ENCODE results near the gene MAP3K3. TPM values are rescaled to one million over a fixed set of nuclear protein-coding genes. Genes with fewer than 3 reads are reported as not detected.

The MAP3K3 gene
- total RNA-seq, 1 donor from 2014 or later = 26.2 TPM

DNA sequence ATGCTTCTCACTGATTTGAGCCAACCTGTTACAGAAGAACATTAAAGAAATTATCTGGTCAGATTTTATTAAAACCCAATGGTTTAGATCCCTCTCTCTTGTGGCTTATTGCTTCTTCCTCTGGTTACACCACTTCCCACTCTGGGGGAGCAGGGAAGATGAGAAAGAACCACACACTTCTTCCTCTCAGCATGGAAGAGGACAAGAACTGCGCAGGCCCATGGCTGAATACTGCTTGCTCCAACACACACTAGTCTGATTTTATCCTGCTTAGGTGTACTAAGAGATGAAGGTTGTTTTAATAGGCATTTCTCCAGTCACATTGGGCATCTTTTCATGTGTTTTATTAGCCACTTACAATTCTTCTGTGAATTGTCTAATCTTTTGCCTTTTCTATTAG, 27.6 kb downstream of the MAP3K3 start:
- Mint-ChIP-seq H3K27me3 (no peaks in the 10 kb centered on the region), H3K4me1 (peaks cover 7% of the 10 kb centered on the region), H3K9me3 (no peaks in the 10 kb centered on the region), H3K36me3 (ENCODE audit: low read depth) (peaks cover 43% of the 10 kb centered on the region), H3K4me3 (no peak overlapping the region), H3K27ac (no peak overlapping the region)
- intact Hi-C loops (cut with micrococcal nuclease) = no loop called here
- DNase-seq = no peak

DNA sequence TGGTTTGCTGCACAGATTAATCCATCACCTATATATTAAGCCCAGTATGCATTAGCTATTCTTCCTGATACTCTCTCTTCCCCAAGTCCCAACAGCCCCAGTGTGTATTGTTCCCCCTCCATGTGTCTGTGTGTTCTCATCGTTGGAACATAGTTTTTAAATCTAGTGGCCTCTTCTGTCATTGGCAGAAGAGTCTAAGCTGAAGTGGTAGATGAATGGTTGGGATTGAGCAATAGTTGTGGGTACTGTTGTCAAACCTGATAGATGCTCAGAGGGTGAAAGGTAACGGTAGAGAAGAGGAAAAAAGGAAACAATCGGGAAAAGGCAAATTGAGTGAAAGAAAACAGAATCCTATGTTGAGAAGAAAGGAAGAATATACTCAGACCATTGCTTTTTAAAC, 29.9 kb downstream of the MAP3K3 start:
- H3K36me3 Mint-ChIP-seq (ENCODE audit: low read depth) = peaks cover 33% of the 10 kb centered on the region
- H3K4me1 Mint-ChIP-seq = peaks cover 4% of the 10 kb centered on the region
- no peak overlapping the region for H3K4me3 Mint-ChIP-seq
- intact Hi-C loops (cut with micrococcal nuclease) = no loop called here
- H3K27ac Mint-ChIP-seq = no peak overlapping the region
- no peaks in the 10 kb centered on the region for H3K9me3 Mint-ChIP-seq
- DNase-seq = no peak
- no peaks in the 10 kb centered on the region for H3K27me3 Mint-ChIP-seq

DNA sequence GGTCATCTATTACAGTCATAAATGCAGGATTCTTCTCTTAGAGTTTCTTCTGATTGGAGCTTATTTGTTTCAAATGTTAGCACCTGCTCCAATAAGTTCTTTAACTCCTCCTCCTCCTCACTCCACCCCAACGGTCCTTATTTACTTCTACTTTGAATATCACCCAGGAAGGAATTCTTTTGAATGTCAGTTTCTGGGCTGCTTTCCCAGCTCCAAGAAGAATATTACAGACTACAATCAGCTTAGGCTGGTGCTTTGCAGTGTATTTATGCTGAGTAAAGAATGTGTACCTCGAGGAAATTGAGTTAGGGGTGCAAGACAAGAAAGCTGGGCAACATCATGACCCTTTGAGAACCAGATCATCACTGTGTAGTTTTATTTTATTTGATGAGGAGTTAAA, 30.8 kb downstream of the MAP3K3 start:
- no peak for DNase-seq
- H3K4me1 Mint-ChIP-seq = peaks cover 4% of the 10 kb centered on the region
- H3K9me3 Mint-ChIP-seq = no peaks in the 10 kb centered on the region
- no peak overlapping the region for H3K27ac Mint-ChIP-seq
- H3K36me3 Mint-ChIP-seq (ENCODE audit: low read depth) = peaks cover 32% of the 10 kb centered on the region
- no peak overlapping the region for H3K4me3 Mint-ChIP-seq
- no peaks in the 10 kb centered on the region for H3K27me3 Mint-ChIP-seq
- intact Hi-C loops (cut with micrococcal nuclease) = no loop called here

DNA sequence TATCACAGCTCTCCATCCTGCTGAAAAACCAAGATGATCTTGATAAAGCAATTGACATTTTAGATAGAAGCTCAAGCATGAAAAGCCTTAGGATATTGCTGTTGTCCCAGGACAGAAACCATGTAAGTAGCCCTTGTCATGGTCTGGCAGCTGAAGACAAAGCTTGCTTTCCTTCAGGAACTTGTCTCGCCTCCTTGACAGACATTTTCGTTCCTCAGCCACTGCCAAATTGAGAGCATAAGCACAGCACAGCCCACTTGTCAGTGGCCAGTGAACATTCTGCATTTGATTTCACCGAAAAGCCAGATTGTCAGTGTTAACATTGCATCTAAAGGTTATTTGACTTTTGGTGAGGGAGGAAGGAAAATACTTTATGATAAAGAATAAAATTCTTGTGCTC, 35.6 kb downstream of the MAP3K3 start:
- Mint-ChIP-seq H3K27ac (no peak overlapping the region), H3K9me3 (no peaks in the 10 kb centered on the region), H3K4me3 (no peak overlapping the region), H3K36me3 (ENCODE audit: low read depth) (peaks cover 29% of the 10 kb centered on the region), H3K4me1 (no peaks in the 10 kb centered on the region), H3K27me3 (no peaks in the 10 kb centered on the region)
- DNase-seq = no peak
- intact Hi-C loops (cut with micrococcal nuclease) = no loop called here

DNA sequence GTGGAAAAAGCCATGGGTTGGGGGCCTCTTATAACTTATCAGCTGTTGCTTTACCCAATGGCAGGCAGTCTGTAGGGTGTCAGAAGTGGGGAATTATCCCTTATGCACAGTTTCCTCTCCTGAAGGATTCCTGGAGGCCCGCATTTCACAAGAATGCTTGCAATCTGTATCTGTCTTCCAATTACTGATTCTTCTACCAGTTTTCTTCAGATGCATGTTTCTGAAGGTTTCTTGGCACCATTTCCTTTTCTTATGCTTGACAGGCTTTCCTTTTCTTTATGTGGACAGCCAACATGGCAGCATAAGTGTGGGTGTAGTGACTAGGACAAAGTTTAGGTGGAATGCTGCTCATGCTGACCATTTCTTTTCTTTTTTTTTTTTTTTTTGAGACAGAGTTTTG, 36.1 kb downstream of the MAP3K3 start:
- DNase-seq = no peak
- Mint-ChIP-seq H3K27me3 (no peaks in the 10 kb centered on the region), H3K9me3 (no peaks in the 10 kb centered on the region), H3K27ac (no peak overlapping the region), H3K4me3 (no peak overlapping the region), H3K36me3 (ENCODE audit: low read depth) (peaks cover 25% of the 10 kb centered on the region), H3K4me1 (no peaks in the 10 kb centered on the region)
- intact Hi-C loops (cut with micrococcal nuclease) = no loop called here

DNA sequence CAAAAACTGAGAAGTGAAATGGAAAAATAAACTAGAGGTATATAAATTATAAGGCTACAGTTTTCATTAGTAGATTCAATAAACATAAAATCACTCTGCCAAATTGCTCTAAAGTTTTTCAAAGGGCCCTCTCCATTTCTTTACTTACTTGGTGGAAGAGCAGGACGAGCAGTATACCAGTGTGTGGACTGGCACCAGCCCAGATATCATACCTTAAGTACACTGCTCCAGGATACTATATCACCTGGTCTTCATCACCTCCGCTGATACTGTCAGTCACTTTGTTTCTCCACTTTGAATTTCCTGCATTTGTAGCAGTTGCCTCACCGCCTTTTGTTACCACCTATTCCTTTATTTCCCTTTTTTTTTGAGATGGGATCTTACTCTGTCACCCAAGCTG, 37.6 kb downstream of the MAP3K3 start:
- intact Hi-C loops (cut with micrococcal nuclease) = no loop called here
- H3K4me1 Mint-ChIP-seq = peaks cover 7% of the 10 kb centered on the region
- no peak overlapping the region for H3K4me3 Mint-ChIP-seq
- no peaks in the 10 kb centered on the region for H3K27me3 Mint-ChIP-seq
- DNase-seq = no peak
- H3K9me3 Mint-ChIP-seq = no peaks in the 10 kb centered on the region
- peaks cover 27% of the 10 kb centered on the region for H3K36me3 Mint-ChIP-seq (ENCODE audit: low read depth)
- no peak overlapping the region for H3K27ac Mint-ChIP-seq

DNA sequence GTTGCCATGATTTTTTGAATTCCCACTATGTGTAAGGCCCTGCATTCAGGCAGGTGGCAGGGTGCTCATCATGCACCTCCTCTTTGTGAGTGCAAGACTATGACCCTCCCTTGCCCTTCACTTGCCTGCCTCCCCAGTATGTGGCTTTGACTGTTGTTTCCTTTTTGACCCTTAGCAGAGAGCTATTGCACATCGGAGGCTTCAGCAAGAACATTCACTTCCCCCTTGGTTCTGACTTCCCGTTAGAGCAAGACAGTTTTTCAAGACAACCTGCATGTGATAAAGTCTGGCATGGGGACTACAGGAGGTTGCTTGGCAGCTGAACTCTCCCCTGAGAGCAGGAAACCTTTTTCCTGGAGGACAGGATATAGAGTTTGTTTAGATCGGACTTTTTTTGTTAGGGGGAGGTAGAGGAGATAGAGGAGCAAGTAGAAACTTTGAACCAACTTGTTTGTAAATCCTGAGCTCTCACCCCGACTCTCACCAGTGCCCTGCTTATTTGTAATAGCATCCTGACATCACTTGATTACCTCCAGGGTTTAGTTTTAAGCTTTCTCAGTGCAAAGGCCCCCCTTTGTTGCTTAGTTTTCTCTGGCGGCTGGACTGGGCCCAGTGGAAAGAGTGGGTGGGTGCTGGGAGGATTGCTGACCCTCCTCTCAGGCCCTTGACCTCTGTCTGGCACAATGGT, 43.5 kb downstream of the MAP3K3 start:
- H3K27me3 Mint-ChIP-seq = no peaks in the 10 kb centered on the region
- peak overlapping the region; percentile 32 for H3K27ac Mint-ChIP-seq
- no peak overlapping the region for H3K4me3 Mint-ChIP-seq

DNA sequence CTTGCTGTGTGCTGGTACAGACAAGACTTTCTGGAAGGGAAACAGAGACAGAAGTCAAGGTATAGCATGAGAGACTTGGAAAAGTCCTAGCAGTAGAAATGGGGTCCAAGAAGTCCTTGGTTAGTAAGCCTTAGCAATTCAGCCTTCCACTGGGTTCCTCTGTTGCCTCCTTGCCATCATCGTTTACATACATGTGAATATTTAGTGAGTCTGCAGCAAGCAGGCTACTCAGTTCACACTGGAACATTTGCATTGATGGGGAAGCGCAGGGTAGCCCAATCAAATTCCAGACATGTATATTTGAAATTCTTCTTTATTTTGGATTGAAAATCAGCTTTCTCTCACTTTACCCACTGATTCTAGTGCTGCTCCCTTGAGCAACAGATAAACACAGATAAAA, 50.6 kb downstream of the MAP3K3 start:
- intact Hi-C loops (cut with micrococcal nuclease) = no loop called here
- Mint-ChIP-seq H3K4me1 (peaks cover 4% of the 10 kb centered on the region), H3K4me3 (no peak overlapping the region)

More for the DNA sequence above, 43.5 kb downstream of the MAP3K3 start:
- Mint-ChIP-seq H3K36me3 (ENCODE audit: low read depth) (peaks cover 22% of the 10 kb centered on the region), H3K4me1 (peaks cover 14% of the 10 kb centered on the region), H3K9me3 (no peaks in the 10 kb centered on the region)
- no peak for DNase-seq
- intact Hi-C loops (cut with micrococcal nuclease) = no loop called here

DNA sequence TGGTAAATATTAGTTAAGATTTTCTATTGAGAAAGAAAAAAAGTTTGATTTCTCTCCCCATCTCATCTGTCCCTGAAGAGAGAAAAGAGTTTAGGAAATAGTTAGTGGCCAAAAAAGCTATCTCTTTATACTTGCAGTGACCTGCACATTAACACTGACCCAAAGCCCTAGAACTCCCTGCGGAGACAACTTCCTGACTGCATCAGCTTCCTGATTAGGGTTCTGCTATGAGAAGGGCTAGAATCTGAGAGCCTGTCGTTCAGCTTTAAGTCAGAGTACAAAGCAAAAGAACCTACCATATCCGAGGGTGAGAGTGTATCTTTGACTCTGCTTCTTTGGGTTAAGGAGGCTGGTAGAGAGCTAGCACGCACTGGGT, 53.0 kb downstream of the MAP3K3 start:
- H3K4me3 Mint-ChIP-seq = no peak overlapping the region
- H3K27me3 Mint-ChIP-seq = no peaks in the 10 kb centered on the region
- H3K4me1 Mint-ChIP-seq = peaks cover 6% of the 10 kb centered on the region
- no peaks in the 10 kb centered on the region for H3K9me3 Mint-ChIP-seq
- peaks cover 22% of the 10 kb centered on the region for H3K36me3 Mint-ChIP-seq (ENCODE audit: low read depth)
- intact Hi-C loops (cut with micrococcal nuclease) = no loop called here
- DNase-seq = no peak
- no peak overlapping the region for H3K27ac Mint-ChIP-seq

More for the DNA sequence above, 50.6 kb downstream of the MAP3K3 start:
- Mint-ChIP-seq H3K36me3 (ENCODE audit: low read depth) (peaks cover 22% of the 10 kb centered on the region), H3K9me3 (no peaks in the 10 kb centered on the region), H3K27ac (no peak overlapping the region), H3K27me3 (no peaks in the 10 kb centered on the region)
- no peak for DNase-seq

DNA sequence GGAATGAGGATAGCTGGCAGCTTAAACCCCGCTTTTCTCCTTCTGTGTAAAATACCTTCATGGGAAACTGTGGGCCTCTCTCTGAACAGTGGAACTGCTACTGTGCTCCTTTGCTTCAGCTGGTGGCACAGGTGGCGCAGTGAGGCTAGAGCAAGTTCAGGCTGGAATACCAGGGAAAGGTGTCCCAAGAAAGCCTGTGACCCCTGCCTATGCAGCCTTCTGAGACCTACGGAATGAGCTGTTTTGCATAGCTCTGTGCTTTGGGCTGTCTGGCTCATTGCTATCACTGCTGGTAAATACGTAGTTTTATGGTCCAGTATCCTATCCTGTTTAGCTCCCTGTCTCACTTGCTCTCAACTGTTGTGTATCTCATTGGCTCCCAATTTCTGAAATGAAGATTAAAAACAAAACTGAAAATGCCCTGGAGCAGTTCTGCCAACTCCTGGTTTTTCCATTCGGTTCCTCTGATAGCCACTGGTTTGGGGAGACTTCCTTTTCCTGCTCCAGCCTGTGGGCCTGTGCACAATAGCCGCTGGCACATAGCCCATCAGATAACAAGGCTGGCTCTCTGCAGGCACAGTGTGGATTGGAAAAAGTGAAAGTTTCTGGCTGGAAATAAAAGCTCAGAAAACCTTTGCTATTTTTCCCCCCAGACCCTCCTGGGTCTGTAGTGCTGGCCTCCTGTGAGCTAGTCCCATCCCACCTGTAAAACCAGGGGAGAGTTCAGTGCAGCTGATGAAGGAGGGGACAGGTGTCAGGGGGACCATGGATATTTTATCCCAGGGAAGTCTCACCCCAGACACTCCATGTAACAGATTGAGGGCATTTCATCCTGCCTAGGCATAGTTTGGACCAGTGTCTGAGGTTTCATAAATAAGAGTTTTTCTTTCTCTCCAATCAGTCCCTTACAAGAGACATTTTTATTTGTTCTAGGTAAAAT, 53.7 kb downstream of the MAP3K3 start:
- Mint-ChIP-seq H3K4me1 (peaks cover 7% of the 10 kb centered on the region), H3K27ac (no peak overlapping the region), H3K4me3 (no peak overlapping the region), H3K36me3 (ENCODE audit: low read depth) (peaks cover 18% of the 10 kb centered on the region), H3K9me3 (no peaks in the 10 kb centered on the region), H3K27me3 (no peaks in the 10 kb centered on the region)
- intact Hi-C loops (cut with micrococcal nuclease) = no loop called here
- no peak for DNase-seq

DNA sequence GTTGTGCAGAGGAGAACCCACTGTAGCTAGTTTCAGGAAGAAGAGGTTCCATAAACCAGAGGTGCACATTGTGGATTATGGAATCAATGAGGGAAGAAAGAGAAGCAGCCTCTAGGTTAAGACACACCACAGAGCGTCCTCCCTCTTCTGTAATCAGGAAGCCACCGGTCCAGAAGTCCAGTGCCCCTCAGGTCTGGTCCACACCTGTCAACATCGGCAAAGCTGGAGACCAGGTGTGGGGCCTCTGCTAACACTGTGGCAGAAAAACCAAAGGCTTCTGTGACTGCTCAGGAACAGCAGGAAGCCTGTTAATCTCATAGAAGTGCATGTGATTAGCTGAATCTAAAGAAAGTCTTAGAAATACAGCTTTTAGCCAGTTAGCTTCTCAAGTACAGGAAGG, 54.4 kb downstream of the MAP3K3 start:
- DNase-seq = no peak
- H3K4me3 Mint-ChIP-seq = no peak overlapping the region
- no peaks in the 10 kb centered on the region for H3K27me3 Mint-ChIP-seq
- intact Hi-C loops (cut with micrococcal nuclease) = no loop called here
- H3K4me1 Mint-ChIP-seq = peaks cover 9% of the 10 kb centered on the region
- no peak overlapping the region for H3K27ac Mint-ChIP-seq
- H3K9me3 Mint-ChIP-seq = no peaks in the 10 kb centered on the region
- peaks cover 23% of the 10 kb centered on the region for H3K36me3 Mint-ChIP-seq (ENCODE audit: low read depth)

DNA sequence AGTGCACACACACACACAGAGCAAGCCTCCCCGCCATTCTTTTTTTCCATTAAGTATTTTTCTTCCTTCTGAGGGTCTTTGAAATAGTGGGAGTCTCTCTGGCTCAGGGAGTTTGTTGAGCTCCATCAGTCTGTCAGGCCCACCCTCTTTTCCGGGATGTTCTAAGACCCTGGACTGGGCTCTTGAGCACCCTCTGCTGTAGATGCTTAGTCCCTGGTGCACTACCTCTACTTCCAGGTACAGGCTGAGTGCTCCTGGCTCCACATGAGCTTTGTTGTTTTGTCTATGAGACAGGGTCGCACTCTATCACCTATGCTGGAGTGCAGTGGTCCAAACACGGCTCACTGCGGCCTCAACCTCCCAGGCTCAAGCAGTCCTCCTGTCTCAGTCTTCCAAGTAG, 57.0 kb downstream of the MAP3K3 start:
- H3K27me3 Mint-ChIP-seq = no peaks in the 10 kb centered on the region
- peaks cover 9% of the 10 kb centered on the region for H3K4me1 Mint-ChIP-seq
- intact Hi-C loops (cut with micrococcal nuclease) = no loop called here
- no peaks in the 10 kb centered on the region for H3K9me3 Mint-ChIP-seq
- no peak for DNase-seq
- no peak overlapping the region for H3K4me3 Mint-ChIP-seq
- peaks cover 22% of the 10 kb centered on the region for H3K36me3 Mint-ChIP-seq (ENCODE audit: low read depth)
- H3K27ac Mint-ChIP-seq = no peak overlapping the region

DNA sequence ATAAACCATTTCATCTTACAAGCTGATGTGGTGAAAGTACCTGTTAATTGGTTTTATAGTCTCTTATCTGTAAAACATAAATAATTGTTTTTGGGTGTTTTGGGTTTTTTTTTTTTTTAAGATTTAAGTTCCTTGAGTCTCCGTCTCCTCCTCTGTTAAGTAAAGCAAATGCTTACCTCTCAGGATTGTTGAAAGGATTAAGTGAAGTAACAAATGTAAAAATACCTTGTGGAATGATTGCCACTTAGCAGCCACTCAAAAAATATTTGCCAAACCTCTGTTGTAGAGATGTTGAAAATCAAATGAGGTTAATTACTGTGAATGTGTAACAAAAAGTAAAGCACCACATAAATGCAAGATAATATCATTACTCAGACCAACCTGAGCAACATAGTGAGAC, 58.5 kb downstream of the MAP3K3 start:
- intact Hi-C loops (cut with micrococcal nuclease) = no loop called here
- Mint-ChIP-seq H3K36me3 (ENCODE audit: low read depth) (peaks cover 25% of the 10 kb centered on the region), H3K9me3 (no peaks in the 10 kb centered on the region), H3K4me1 (peaks cover 5% of the 10 kb centered on the region), H3K4me3 (no peak overlapping the region), H3K27me3 (no peaks in the 10 kb centered on the region), H3K27ac (no peak overlapping the region)
- DNase-seq = no peak

DNA sequence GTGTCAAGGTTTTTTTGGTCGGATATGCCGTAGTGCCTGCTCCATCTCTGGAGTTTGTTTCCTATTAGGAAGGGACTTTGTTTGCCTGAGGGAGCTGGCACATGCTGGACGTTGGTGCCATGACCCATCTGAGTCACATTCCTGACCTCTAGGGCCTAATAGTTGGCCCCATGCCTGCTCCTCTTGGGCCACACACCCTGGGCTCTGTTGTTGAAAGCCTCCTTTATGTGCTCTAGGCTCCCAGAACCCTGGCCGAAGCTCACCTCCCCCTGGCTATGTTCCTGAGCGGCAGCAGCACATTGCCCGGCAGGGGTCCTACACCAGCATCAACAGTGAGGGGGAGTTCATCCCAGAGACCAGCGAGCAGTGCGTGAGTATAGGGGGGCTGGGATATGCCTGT, 59.3 kb downstream of the MAP3K3 start:
- no peak for DNase-seq
- intact Hi-C loops (cut with micrococcal nuclease) = no loop called here
- H3K4me1 Mint-ChIP-seq = peaks cover 5% of the 10 kb centered on the region
- no peak overlapping the region for H3K27ac Mint-ChIP-seq
- peaks cover 26% of the 10 kb centered on the region for H3K36me3 Mint-ChIP-seq (ENCODE audit: low read depth)
- no peak overlapping the region for H3K4me3 Mint-ChIP-seq
- no peaks in the 10 kb centered on the region for H3K27me3 Mint-ChIP-seq
- H3K9me3 Mint-ChIP-seq = no peaks in the 10 kb centered on the region
